HUES64 (cell line): Measurements from ENCODE around the gene SENP5.

Experiments used
- H3K27ac ChIP-seq: 2 replicates; pipeline ENCODE4 v1.7.0; 2013; ENCODE audit warnings: low read depth, low read length, inconsistent platforms
- H3K27me3 ChIP-seq: 2 replicates; pipeline ENCODE4 v1.6.1; 2013; ENCODE audit warnings: mild to moderate bottlenecking, low read length; ENCODE audit not compliant: insufficient read depth
- H3K36me3 ChIP-seq: 2 replicates; pipeline ENCODE4 v1.6.1; 2013; ENCODE audit warnings: mild to moderate bottlenecking, low read length; ENCODE audit not compliant: insufficient read depth
- H3K4me1 ChIP-seq: 2 replicates; pipeline ENCODE4 v1.6.1; 2013; ENCODE audit warnings: mild to moderate bottlenecking, low read length, moderate library complexity; ENCODE audit not compliant: insufficient read depth
- H3K4me3 ChIP-seq: 2 replicates; pipeline ENCODE4 v1.5.1; 2013; ENCODE audit warnings: mild to moderate bottlenecking, low read length, moderate library complexity
- H3K9ac ChIP-seq: 2 replicates; pipeline ENCODE4 v1.6.1; 2013; ENCODE audit warnings: mild to moderate bottlenecking, low read depth, low read length
- H3K9me3 ChIP-seq: 2 replicates; pipeline ENCODE4 v1.6.1; 2013; ENCODE audit warnings: low read depth, low read length; ENCODE audit not compliant: insufficient read depth
- WGBS: fragments of 150-250, 120-280 bp; methylation state at CpG from one replicate; pipeline ENCODE4 v1.1.7; 2013; ENCODE audit warnings: missing lambda C conversion rate; 5-methylcytosine and 5-hydroxymethylcytosine counted together

Gene SENP5

GRCh38 chr3:196970547-196971093 is 102.9 kb downstream of the SENP5 start:
- H3K27ac ChIP-seq = no peak overlapping the region
- 89% methylated on average over 15 of the region's 15 CpGs for WGBS
- H3K9ac ChIP-seq = no peak overlapping the region
- H3K9me3 ChIP-seq = peaks cover 10% of the 10 kb centered on the region; the same call in 1 of the 2 replicates
- no peak overlapping the region for H3K4me3 ChIP-seq
- peaks cover 61% of the 10 kb centered on the region for H3K27me3 ChIP-seq
- H3K4me1 ChIP-seq = peaks cover 8% of the 10 kb centered on the region; the same call in 1 of the 2 replicates
- H3K36me3 ChIP-seq = no peaks in the 10 kb centered on the region

- no peak overlapping the region for H3K27ac ChIP-seq
- H3K4me1 ChIP-seq = peaks cover 8% of the 10 kb centered on the region; the same call in 1 of the 2 replicates
- no peak overlapping the region for H3K4me3 ChIP-seq
- WGBS = 79% methylated on average over 7 of the region's 7 CpGs
- no peak overlapping the region for H3K9ac ChIP-seq
- H3K36me3 ChIP-seq = no peaks in the 10 kb centered on the region
- H3K9me3 ChIP-seq = peaks cover 10% of the 10 kb centered on the region; the same call in 1 of the 2 replicates
- H3K27me3 ChIP-seq = peaks cover 55% of the 10 kb centered on the region
Measured at GRCh38 chr3:196971094-196971698, 103.5 kb downstream of the SENP5 start.

GRCh38 chr3:196974661-196975060 is 106.9 kb downstream of the SENP5 start:
- H3K9me3 ChIP-seq = peaks cover 10% of the 10 kb centered on the region; the same call in 1 of the 2 replicates
- no peak overlapping the region for H3K27ac ChIP-seq
- H3K4me1 ChIP-seq = no peaks in the 10 kb centered on the region
- H3K27me3 ChIP-seq = peaks cover 20% of the 10 kb centered on the region
- no peaks in the 10 kb centered on the region for H3K36me3 ChIP-seq
- no peak overlapping the region for H3K9ac ChIP-seq
- 91% methylated on average over 5 of the region's 5 CpGs for WGBS
- no peak overlapping the region for H3K4me3 ChIP-seq

- WGBS = 85% methylated on average over 4 of the region's 4 CpGs
- H3K9me3 ChIP-seq = peaks cover 10% of the 10 kb centered on the region; the same call in 1 of the 2 replicates
- H3K27ac ChIP-seq = no peak overlapping the region
- H3K36me3 ChIP-seq = no peaks in the 10 kb centered on the region
- no peak overlapping the region for H3K9ac ChIP-seq
- H3K27me3 ChIP-seq = peaks cover 13% of the 10 kb centered on the region
- H3K4me3 ChIP-seq = no peak overlapping the region
- H3K4me1 ChIP-seq = no peaks in the 10 kb centered on the region
Measured at GRCh38 chr3:196975349-196975748, 107.6 kb downstream of the SENP5 start.

GRCh38 chr3:196976941-196977340 is 109.2 kb downstream of the SENP5 start:
- no peaks in the 10 kb centered on the region for H3K27me3 ChIP-seq
- 92% methylated on average over 11 of the region's 11 CpGs for WGBS
- 0 out of 2 replicates have a peak, but pooled peaks cover 5% of the 10 kb centered on the region for H3K9me3 ChIP-seq
- H3K4me3 ChIP-seq = no peak overlapping the region
- no peak overlapping the region for H3K9ac ChIP-seq
- no peak overlapping the region for H3K27ac ChIP-seq
- no peaks in the 10 kb centered on the region for H3K4me1 ChIP-seq
- H3K36me3 ChIP-seq = no peaks in the 10 kb centered on the region

- H3K27ac ChIP-seq = no peak overlapping the region
- 91% methylated on average over 10 of the region's 10 CpGs for WGBS
Measured at GRCh38 chr3:196979545-196979944, 111.8 kb downstream of the SENP5 start.

GRCh38 chr3:196981657-196982056 is 113.9 kb downstream of the SENP5 start:
- Histone ChIP-seq H3K36me3 (no peaks in the 10 kb centered on the region), H3K4me3 (no peak overlapping the region), H3K27ac (no peak overlapping the region), H3K9me3 (peaks cover 6% of the 10 kb centered on the region; the same call in 1 of the 2 replicates), H3K4me1 (no peaks in the 10 kb centered on the region), H3K27me3 (no peaks in the 10 kb centered on the region), H3K9ac (no peak overlapping the region)
- 95% methylated on average over 13 of the region's 13 CpGs for WGBS

More at GRCh38 chr3:196979545-196979944, 111.8 kb downstream of the SENP5 start:
- no peaks in the 10 kb centered on the region for H3K36me3 ChIP-seq
- no peak overlapping the region for H3K4me3 ChIP-seq
- peaks cover 6% of the 10 kb centered on the region; the same call in 1 of the 2 replicates for H3K9me3 ChIP-seq
- H3K9ac ChIP-seq = no peak overlapping the region
- H3K4me1 ChIP-seq = no peaks in the 10 kb centered on the region
- no peaks in the 10 kb centered on the region for H3K27me3 ChIP-seq

- Histone ChIP-seq H3K27me3 (no peaks in the 10 kb centered on the region), H3K36me3 (no peaks in the 10 kb centered on the region), H3K4me3 (no peak overlapping the region), H3K4me1 (no peaks in the 10 kb centered on the region), H3K27ac (no peak overlapping the region), H3K9ac (no peak overlapping the region), H3K9me3 (peaks cover 6% of the 10 kb centered on the region; the same call in 1 of the 2 replicates)
- 91% methylated on average over 1 of the region's 1 CpG for WGBS
Measured at GRCh38 chr3:196983186-196983585, 115.5 kb downstream of the SENP5 start.
